Skeletal muscle tissue (tissue), 4 donors: ENCODE measurements around the gene LRRC41. TPM values are rescaled to one million over a fixed set of nuclear protein-coding genes. Genes with fewer than 3 reads are reported as not detected.
A peak's percentile ranks its signal among the peaks of the same experiment; 100 is the strongest.

Experiments
- H3K27ac ChIP-seq: one replicate; pipeline ENCODE4 v1.7.0; 2013; ENCODE audit warnings: mild to moderate bottlenecking, low read depth, low read length, inconsistent platforms
- H3K27me3 ChIP-seq, 3 donors: one replicate each; pipeline ENCODE4 v1.7.0; 2013; ENCODE audit warnings: low read length in 3 of 3; ENCODE audit not compliant: control insufficient read depth in 3 of 3, insufficient read depth in 3 of 3
- H3K36me3 ChIP-seq, 3 donors: one replicate each; pipeline ENCODE4 v1.7.0; 2013; ENCODE audit warnings: low read length in 3 of 3; ENCODE audit not compliant: control insufficient read depth in 3 of 3, insufficient read depth in 3 of 3
- H3K4me1 ChIP-seq, 3 donors: one replicate each; pipeline ENCODE4 v1.7.0; 2013; ENCODE audit warnings: low read length in 3 of 3, mild to moderate bottlenecking in 3 of 3; ENCODE audit not compliant: control insufficient read depth in 3 of 3, insufficient read depth in 3 of 3
- H3K4me3 ChIP-seq, 3 donors: one replicate each; pipeline ENCODE4 v1.7.0; 2013; ENCODE audit warnings: low read length in 3 of 3
- H3K9ac ChIP-seq, 3 donors: one replicate each; pipeline ENCODE4 v1.7.0; 2013; ENCODE audit warnings: low read length in 3 of 3, mild to moderate bottlenecking in 3 of 3, moderate library complexity in 2 of 3, low read depth in 1 of 3
- H3K9me3 ChIP-seq, 3 donors: one replicate each; pipeline ENCODE4 v1.7.0; 2013; ENCODE audit warnings: low read length in 3 of 3; ENCODE audit not compliant: control insufficient read depth in 3 of 3
- total RNA-seq: library from RNA; depleted of rRNA; stranded (reverse); fragments of >200 nt; gene quantifications from one replicate; pipeline ENCODE4 v1.2.3, GENCODE V29; 2014
- donor health status: Osteomylitis.

Gene LRRC41
- total RNA-seq, 1 donor from 2014 or later = 55.8 TPM

GRCh38 chr1:46288485-46289133, 14.8 kb downstream of the LRRC41 start:
- Histone ChIP-seq H3K9ac (no peak overlapping the region), H3K9me3 (no peaks in the 10 kb centered on the region), H3K27ac (no peak overlapping the region), H3K4me1 (peaks cover 21 to 26% (median 22%) of the 10 kb centered on the region in 3 donors), H3K4me3 (no peak overlapping the region), H3K27me3 (no peaks in the 10 kb centered on the region), H3K36me3 (peaks cover 4 to 35% (median 24%) of the 10 kb centered on the region in 3 donors)

GRCh38 chr1:46285730-46286477, 17.5 kb downstream of the LRRC41 start:
- H3K27ac ChIP-seq = peak overlapping the region; percentile 81
- H3K9me3 ChIP-seq = no peaks in the 10 kb centered on the region
- H3K36me3 ChIP-seq = peaks cover 10 to 52% (median 22%) of the 10 kb centered on the region in 3 donors
- H3K27me3 ChIP-seq = no peaks in the 10 kb centered on the region
- H3K9ac ChIP-seq = peak overlapping the region in 1 of 3 donors; percentile 35
- peaks cover 25 to 35% (median 27%) of the 10 kb centered on the region in 3 donors for H3K4me1 ChIP-seq
- H3K4me3 ChIP-seq = no peak overlapping the region

GRCh38 chr1:46284597-46285564, 18.5 kb downstream of the LRRC41 start:
- Histone ChIP-seq H3K27ac (peak overlapping the region; percentile 81), H3K36me3 (peaks cover 20 to 59% (median 31%) of the 10 kb centered on the region in 3 donors), H3K4me3 (no peak overlapping the region), H3K9ac (peak overlapping the region in 1 of 3 donors; percentile 35), H3K27me3 (no peaks in the 10 kb centered on the region), H3K9me3 (no peaks in the 10 kb centered on the region), H3K4me1 (peaks cover 25 to 35% (median 27%) of the 10 kb centered on the region in 3 donors)

DNA sequence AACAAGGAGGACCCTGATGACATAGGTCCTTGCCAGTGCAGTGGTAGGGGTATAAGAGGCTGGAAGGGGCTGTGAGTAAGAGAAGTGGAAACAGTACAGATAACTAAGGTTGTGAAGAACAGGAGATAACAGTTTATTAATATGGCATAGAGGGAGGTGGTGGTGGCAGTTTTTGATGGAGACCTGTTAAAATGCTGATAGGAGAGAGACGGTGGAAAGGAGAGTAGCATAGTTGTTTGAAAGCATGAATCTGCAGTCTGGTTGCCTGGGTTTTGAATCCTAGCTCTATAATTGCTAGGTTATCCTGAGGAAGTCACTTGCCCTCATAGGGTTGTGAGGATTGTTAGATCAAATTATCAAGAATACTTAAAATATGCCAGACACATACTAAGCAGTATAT, 19.4 kb downstream of the LRRC41 start:
- peak overlapping the region; percentile 81 for H3K27ac ChIP-seq
- no peak overlapping the region for H3K4me3 ChIP-seq
- no peaks in the 10 kb centered on the region for H3K27me3 ChIP-seq
- no peaks in the 10 kb centered on the region for H3K9me3 ChIP-seq
- H3K4me1 ChIP-seq = peaks cover 25 to 35% (median 27%) of the 10 kb centered on the region in 3 donors
- H3K36me3 ChIP-seq = peaks cover 21 to 67% (median 31%) of the 10 kb centered on the region in 3 donors
- no peak overlapping the region for H3K9ac ChIP-seq

DNA sequence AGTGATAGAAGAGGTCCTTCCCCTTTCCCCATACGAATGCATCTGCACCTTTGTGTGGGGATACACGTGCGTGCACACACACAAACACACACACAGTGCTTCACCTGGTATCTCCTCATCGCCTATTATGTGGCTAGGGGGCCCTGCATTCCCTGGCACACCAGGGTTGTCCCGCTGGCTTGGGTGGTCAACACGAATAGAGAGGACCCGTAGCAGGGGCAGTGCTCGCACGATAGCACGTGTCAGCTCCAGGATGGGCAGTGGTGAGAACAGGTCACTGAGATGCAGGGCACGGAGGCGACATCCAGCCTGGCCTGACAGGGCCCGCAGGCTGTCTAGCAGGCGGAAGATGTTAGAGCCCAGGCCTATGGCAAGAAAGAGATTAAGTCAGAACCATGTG, 22.4 kb downstream of the LRRC41 start:
- Histone ChIP-seq H3K9me3 (no peaks in the 10 kb centered on the region), H3K4me1 (peaks cover 19 to 31% (median 23%) of the 10 kb centered on the region in 3 donors), H3K27me3 (no peaks in the 10 kb centered on the region), H3K36me3 (peaks cover 32 to 69% (median 37%) of the 10 kb centered on the region in 3 donors), H3K27ac (no peak overlapping the region), H3K9ac (no peak overlapping the region), H3K4me3 (no peak overlapping the region)

GRCh38 chr1:46280092-46280491, 23.3 kb downstream of the LRRC41 start:
- H3K4me1 ChIP-seq = peaks cover 11 to 22% (median 15%) of the 10 kb centered on the region in 3 donors
- H3K36me3 ChIP-seq = peaks cover 30 to 61% (median 31%) of the 10 kb centered on the region in 3 donors
- no peak overlapping the region for H3K9ac ChIP-seq
- no peak overlapping the region for H3K27ac ChIP-seq
- H3K27me3 ChIP-seq = no peaks in the 10 kb centered on the region
- H3K4me3 ChIP-seq = no peak overlapping the region
- no peaks in the 10 kb centered on the region for H3K9me3 ChIP-seq

- Histone ChIP-seq H3K4me1 (peaks cover 4 to 12% (median 5%) of the 10 kb centered on the region in 3 donors), H3K27me3 (no peaks in the 10 kb centered on the region), H3K27ac (no peak overlapping the region), H3K36me3 (peaks cover 23 to 49% (median 29%) of the 10 kb centered on the region in 3 donors), H3K9ac (no peak overlapping the region), H3K9me3 (no peaks in the 10 kb centered on the region), H3K4me3 (no peak overlapping the region)
Measured at GRCh38 chr1:46278807-46279206, 24.6 kb downstream of the LRRC41 start.

DNA sequence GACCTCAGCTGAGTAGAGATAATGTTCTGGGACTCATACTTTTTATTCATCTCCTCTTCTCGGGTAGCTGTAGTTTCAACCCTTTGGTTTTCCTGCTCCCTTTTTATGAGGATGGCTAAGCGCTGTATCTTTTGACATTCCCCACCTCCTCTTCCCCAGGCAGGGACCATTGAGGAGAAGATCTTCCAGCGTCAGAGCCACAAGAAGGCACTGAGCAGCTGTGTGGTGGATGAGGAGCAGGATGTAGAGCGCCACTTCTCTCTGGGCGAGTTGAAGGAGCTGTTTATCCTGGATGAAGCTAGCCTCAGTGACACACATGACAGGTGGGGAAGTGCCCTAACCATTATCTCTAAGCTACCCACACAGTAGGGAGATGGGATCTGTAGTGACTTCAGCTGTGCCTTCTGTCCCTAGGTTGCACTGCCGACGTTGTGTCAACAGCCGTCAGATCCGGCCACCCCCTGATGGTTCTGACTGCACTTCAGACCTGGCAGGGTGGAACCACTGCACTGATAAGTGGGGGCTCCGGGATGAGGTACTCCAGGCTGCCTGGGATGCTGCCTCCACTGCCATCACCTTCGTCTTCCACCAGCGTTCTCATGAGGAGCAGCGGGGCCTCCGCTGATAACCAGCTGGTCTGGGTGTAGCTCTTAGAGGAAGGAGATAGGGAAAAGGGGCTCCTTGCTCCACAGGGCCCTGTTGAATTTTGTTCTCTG, 25.6 kb downstream of the LRRC41 start:
- Histone ChIP-seq H3K9me3 (no peaks in the 10 kb centered on the region), H3K27me3 (no peaks in the 10 kb centered on the region), H3K36me3 (peaks cover 23 to 44% (median 29%) of the 10 kb centered on the region in 3 donors), H3K4me3 (no peak overlapping the region), H3K9ac (no peak overlapping the region), H3K27ac (no peak overlapping the region), H3K4me1 (peaks cover 4 to 6% (median 5%) of the 10 kb centered on the region in 3 donors)

GRCh38 chr1:46275030-46275337, 28.4 kb downstream of the LRRC41 start:
- Histone ChIP-seq H3K27me3 (no peaks in the 10 kb centered on the region), H3K4me1 (peaks cover 0 to 3% (median 0%) of the 10 kb centered on the region in 3 donors), H3K9me3 (no peaks in the 10 kb centered on the region), H3K27ac (no peak overlapping the region), H3K36me3 (peaks cover 10 to 21% (median 13%) of the 10 kb centered on the region in 3 donors), H3K9ac (no peak overlapping the region), H3K4me3 (no peak overlapping the region)
